Neutrophil (primary cell): ENCODE data around the gene HOXA1.

ENCODE experiments used
- H3K27ac ChIP-seq: fragments of 200-600 bp; sonication (generic); 2 replicates; pipeline ENCODE4 v1.5.1; 2016; ENCODE audit warnings: mild to moderate bottlenecking, moderate library complexity
- H3K27me3 ChIP-seq: fragments of 200-600 bp; sonication (generic); 2 replicates; pipeline ENCODE4 v1.6.0; 2016; ENCODE audit warnings: mild to moderate bottlenecking
- H3K36me3 ChIP-seq: fragments of 200-600 bp; sonication (generic); 2 replicates; pipeline ENCODE4 v1.5.1; 2017
- H3K4me1 ChIP-seq, 2 experiments: fragments of 200-600 bp in 1 of 2; sonication (generic) in 1 of 2; 1 replicate in 1 of 2; 2 replicates in 1 of 2; pipeline versions ENCODE4 v1.5.1 to v1.6.1; 2013 to 2016; ENCODE audit warnings: low read depth in 1 of 2, low read length in 1 of 2, mild to moderate bottlenecking in 1 of 2, moderate library complexity in 1 of 2; ENCODE audit not compliant: control insufficient read depth in 1 of 2, insufficient read depth in 1 of 2
- H3K4me3 ChIP-seq, 2 experiments: fragments of 200-600 bp in 1 of 2; sonication (generic) in 1 of 2; 1 replicate in 1 of 2; 2 replicates in 1 of 2; pipeline ENCODE4 v1.5.1; 2013 to 2016; ENCODE audit warnings: low read depth in 1 of 2, low read length in 1 of 2, mild to moderate bottlenecking in 1 of 2, moderate library complexity in 1 of 2
- H3K9me3 ChIP-seq: fragments of 200-600 bp; sonication (generic); 2 replicates; pipeline ENCODE4 v1.5.1; 2016
- TF ChIP-seq, protein P1 (sequence below): fragments of 200-600 bp; sonication (generic); IDR thresholded peaks from 2 replicates; pipeline ENCODE4 v1.5.1; 2016; ENCODE audit warnings: antibody characterized with exemption

HOXA1 gene

DNA sequence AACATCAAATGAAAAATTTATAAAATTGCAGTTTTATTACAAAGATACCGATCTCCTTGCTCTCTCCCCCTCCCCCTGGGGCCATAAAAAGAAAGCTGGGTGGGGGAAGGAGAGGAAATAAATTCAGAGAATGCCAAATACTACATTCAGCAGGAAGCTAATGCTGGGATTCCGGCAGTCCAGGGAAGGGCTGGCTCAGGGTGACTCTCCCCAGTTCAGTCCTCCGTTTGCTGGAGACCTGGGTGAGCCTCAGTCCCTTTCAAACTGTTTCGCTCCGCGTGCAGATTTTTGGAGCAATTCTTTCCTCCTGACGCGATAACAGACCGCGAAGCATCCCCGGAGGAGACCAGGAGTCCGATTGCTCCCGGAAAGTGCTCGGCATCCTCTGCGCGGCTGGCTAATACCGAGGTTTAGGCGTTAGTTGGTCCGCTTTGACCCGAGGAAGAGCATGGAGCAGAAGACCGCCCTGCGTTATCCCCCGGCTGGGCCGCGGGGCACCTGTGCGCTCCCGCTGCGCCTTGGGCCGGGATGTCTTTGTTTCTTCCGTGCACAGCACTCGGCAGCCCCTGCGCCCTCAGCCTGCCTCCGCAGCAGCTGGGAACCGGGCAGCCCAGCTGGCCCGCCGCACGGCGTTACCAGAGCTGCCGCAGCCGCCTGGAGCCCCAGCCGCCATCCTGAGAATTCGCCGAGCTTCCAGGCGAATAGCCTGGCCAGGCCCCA, 10.5 kb upstream of the HOXA1 start:
- H3K4me1 ChIP-seq = peaks cover 0 to 14% of the 10 kb centered on the region in 2 experiments
- H3K36me3 ChIP-seq = peaks cover 6% of the 10 kb centered on the region
- H3K27ac ChIP-seq = no peak overlapping the region
- H3K4me3 ChIP-seq = no peak overlapping the region
- H3K27me3 ChIP-seq = peaks cover 54% of the 10 kb centered on the region
- TF ChIP-seq, protein P1, sequence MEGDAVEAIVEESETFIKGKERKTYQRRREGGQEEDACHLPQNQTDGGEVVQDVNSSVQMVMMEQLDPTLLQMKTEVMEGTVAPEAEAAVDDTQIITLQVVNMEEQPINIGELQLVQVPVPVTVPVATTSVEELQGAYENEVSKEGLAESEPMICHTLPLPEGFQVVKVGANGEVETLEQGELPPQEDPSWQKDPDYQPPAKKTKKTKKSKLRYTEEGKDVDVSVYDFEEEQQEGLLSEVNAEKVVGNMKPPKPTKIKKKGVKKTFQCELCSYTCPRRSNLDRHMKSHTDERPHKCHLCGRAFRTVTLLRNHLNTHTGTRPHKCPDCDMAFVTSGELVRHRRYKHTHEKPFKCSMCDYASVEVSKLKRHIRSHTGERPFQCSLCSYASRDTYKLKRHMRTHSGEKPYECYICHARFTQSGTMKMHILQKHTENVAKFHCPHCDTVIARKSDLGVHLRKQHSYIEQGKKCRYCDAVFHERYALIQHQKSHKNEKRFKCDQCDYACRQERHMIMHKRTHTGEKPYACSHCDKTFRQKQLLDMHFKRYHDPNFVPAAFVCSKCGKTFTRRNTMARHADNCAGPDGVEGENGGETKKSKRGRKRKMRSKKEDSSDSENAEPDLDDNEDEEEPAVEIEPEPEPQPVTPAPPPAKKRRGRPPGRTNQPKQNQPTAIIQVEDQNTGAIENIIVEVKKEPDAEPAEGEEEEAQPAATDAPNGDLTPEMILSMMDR = no peak
- no peaks in the 10 kb centered on the region for H3K9me3 ChIP-seq

DNA sequence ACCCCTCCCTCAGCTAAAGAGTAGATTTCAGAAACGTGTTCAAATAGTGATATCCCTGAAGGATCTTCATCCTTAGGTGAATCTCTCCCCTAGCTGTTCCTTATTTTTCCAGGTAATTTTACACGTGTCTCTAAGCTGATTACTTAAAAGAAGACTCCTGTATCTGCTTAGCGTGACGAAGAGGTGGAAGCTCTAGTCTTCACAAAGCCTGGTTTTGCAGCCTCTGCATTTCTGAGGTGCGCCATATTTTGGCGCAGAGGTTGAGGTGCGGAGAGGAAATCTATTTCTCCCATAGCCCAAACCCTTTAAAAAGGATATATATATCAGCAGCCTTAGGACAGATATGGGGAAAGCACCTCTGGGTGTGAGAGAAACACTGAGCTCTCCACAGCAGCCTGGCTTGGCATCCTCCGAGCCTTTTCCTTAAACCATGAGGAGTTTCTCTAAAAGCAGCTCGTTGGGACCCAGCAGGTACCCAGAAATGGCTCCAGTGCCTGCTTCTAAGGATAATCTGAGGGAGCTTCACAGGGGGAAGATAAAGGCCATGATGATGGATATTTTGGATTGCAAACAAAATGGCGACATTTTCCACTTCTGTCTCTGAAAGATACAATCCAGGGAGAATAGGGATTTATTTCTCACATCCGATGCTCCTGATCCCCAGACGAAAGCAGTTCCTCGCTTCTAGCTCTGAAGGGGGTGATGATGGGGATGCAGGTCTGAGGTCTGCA, 9.7 kb upstream of the HOXA1 start:
- Histone ChIP-seq H3K27me3 (peaks cover 63% of the 10 kb centered on the region), H3K27ac (no peak overlapping the region)
- TF ChIP-seq, protein P1 = no peak

DNA sequence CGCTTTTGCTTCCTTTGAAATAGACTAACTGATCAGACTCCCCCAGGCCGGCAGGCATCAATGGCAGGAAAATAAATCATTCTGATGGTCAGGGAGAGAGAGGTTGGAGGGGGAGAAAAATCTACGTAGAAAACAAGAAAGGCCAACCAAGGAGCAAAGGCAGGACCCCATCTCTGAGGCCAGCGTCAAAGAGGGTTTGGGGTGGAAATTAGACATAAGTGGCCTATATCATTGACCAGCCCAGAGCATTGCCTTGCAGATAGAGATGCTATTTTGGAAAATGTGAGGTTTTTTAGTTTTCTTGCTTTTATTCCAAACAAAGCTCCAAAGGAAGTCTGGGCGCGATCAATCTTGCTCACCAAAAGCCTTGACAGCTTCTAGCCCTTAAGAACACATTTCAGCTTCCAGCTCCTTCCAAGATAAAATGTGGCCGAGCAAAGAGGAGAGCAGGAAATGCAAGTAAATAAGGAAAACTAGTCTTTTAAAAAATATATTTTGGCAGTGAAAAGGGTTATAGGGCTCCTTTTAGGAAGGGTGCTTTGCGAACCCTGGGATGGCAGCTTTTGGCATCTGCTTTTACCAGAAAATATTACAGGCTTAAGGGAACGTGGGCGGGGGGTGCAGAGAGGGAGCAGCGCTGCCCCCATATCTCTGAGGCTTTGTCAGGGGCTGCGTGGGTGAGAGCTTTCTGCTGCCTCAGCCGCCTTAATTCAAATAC, 8.7 kb upstream of the HOXA1 start:
- H3K4me3 ChIP-seq = no peak overlapping the region
- no peaks in the 10 kb centered on the region for H3K9me3 ChIP-seq
- peaks cover 72% of the 10 kb centered on the region for H3K27me3 ChIP-seq
- TF ChIP-seq, protein P1 = no peak
- H3K36me3 ChIP-seq = peaks cover 18% of the 10 kb centered on the region
- H3K27ac ChIP-seq = no peak overlapping the region
- H3K4me1 ChIP-seq = peaks cover 0 to 15% of the 10 kb centered on the region in 2 experiments

More for the DNA sequence above, 9.7 kb upstream of the HOXA1 start:
- Histone ChIP-seq H3K9me3 (no peaks in the 10 kb centered on the region), H3K36me3 (peaks cover 14% of the 10 kb centered on the region), H3K4me3 (no peak overlapping the region), H3K4me1 (peaks cover 0 to 15% of the 10 kb centered on the region in 2 experiments)

DNA sequence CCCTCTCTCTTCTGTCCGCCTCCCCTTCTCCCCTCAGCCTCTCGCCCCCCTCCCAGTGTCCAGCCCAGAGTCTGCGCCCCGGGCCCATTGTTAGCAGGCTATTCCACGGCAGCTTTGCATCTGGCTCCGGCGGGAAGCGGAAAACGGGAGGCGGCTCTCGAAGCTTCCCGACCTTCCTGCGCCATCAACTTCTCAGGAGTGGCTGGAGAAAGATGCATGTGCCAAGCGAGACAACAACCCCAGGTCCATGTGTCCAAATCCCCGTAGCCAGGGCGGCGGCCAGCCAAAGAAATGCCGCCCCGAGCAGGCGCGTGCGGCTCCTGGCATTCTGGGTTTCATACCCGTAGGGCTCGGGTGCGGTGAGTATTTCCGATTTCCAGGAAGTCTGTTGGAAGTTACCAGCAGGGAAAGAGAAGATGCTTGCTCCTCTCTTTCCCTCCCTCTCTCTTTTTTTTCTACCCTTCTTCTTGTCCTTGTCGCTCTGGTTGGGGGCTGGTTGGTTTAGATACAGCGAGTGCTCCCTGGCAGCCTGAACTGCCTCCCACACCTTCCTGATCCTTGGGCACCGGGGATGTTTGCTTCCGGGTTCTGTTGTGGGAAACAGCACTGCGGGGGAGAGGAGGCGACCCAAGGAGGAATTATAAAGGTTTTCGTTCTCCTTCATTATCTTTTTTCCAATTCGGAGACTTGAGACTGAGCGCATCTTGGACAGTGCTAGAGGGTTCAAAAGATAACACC, 7.9 kb upstream of the HOXA1 start:
- peaks cover 26% of the 10 kb centered on the region for H3K36me3 ChIP-seq
- TF ChIP-seq, protein P1 = no peak
- H3K4me3 ChIP-seq = no peak overlapping the region
- peaks cover 2 to 21% of the 10 kb centered on the region in 2 experiments for H3K4me1 ChIP-seq
- H3K27me3 ChIP-seq = peaks cover 81% of the 10 kb centered on the region
- no peaks in the 10 kb centered on the region for H3K9me3 ChIP-seq
- H3K27ac ChIP-seq = no peak overlapping the region
